HCT116 (cell line): Measurements from ENCODE around the gene FAM3B.
A peak's percentile ranks its signal among the peaks of the same experiment; 100 is the strongest.

Source experiments
- CBX3 ChIP-seq: IDR thresholded peaks from 2 replicates; pipeline ENCODE4 v1.6.1; 2012; ENCODE audit warnings: low read depth
- CEBPB ChIP-seq: IDR thresholded peaks from 2 replicates; pipeline ENCODE4 v1.6.1; 2012; ENCODE audit warnings: low read depth
- EGR1 ChIP-seq: IDR thresholded peaks from 2 replicates; pipeline ENCODE4 v1.6.1; 2012; ENCODE audit warnings: low read depth
- EZH2 ChIP-seq: fragments of 200-600 bp; sonication (generic); IDR thresholded peaks from 2 replicates; pipeline ENCODE4 v1.6.1; 2017; ENCODE audit warnings: antibody characterized with exemption, mixed run types
- POLR2A ChIP-seq: IDR thresholded peaks from 2 replicates; pipeline ENCODE4 v1.7.0; 2011; ENCODE audit warnings: borderline replicate concordance; ENCODE audit not compliant: insufficient read depth, insufficient read length; ENCODE audit errors: extremely low read depth
- POLR2AphosphoS5 ChIP-seq: IDR thresholded peaks from 2 replicates; pipeline ENCODE4 v1.6.1; 2011; ENCODE audit warnings: mild to moderate bottlenecking, low read depth, low read length, moderate library complexity
- SRF ChIP-seq: IDR thresholded peaks from 2 replicates; pipeline ENCODE4 v1.6.1; 2012; ENCODE audit warnings: low read depth
- TCF7L2 ChIP-seq: IDR thresholded peaks from 2 replicates; pipeline ENCODE4 v1.7.0; 2011; ENCODE audit warnings: borderline replicate concordance, inconsistent platforms; ENCODE audit not compliant: insufficient read depth, insufficient read length; ENCODE audit errors: extremely low read depth
- ZFX ChIP-seq: fragments of 450-650 bp; IDR thresholded peaks from 2 replicates; pipeline ENCODE4 v1.6.1; 2017
- ZNF274 ChIP-seq: fragments of 200-500 bp; sonication (Bioruptor generic); IDR thresholded peaks from 2 replicates; pipeline ENCODE4 v1.6.1; 2014; ENCODE audit warnings: mild to moderate bottlenecking, low read depth, low read length, inconsistent platforms
- TF ChIP-seq, protein P1 (sequence below), 3 experiments: fragments of 200-600 bp in 1 of 3; sonication (generic) in 1 of 3; IDR thresholded peaks in 2 of 3; conservative IDR thresholded peaks in 1 of 3; 2 replicates each; pipeline ENCODE4 v1.5.1; 2012 to 2017; ENCODE audit warnings: low read depth in 2 of 3, low read length in 2 of 3, antibody characterized with exemption in 1 of 3, borderline replicate concordance in 1 of 3, control low read depth in 1 of 3, mild to moderate bottlenecking in 1 of 3, mixed read lengths in 1 of 3, mixed run types in 1 of 3, moderate library complexity in 1 of 3; ENCODE audit not compliant: insufficient read depth in 1 of 3

DNA sequence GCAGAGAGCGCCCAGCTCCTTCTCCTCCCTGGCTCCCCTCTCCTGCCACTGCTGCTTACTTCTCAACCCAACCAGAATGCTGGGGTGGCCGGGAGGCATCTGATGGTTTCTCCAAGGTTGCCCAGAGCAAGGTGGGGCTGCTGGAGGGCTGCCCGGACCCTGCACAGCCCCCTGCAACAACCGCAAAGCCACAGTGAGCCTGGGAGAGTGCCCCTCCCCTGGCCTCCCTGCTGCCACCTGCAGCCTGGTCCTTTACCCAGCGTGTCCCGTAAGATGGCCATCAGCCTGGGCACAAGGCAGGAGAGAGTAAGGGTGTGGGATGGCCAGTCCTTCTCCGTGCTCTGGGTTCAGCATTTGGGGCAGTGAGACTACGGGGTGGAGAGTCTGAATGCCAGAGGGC, 62.2 kb downstream of the FAM3B start:
- no peak for TF ChIP-seq POLR2AphosphoS5
- no peak for TF ChIP-seq CBX3
- no peak for TF ChIP-seq ZFX
- TF ChIP-seq TCF7L2: no peak
- TF ChIP-seq EZH2: no peak
- TF ChIP-seq CEBPB: no peak
- no peak for TF ChIP-seq ZNF274
- TF ChIP-seq SRF: no peak
- TF ChIP-seq POLR2A: no peak
- TF ChIP-seq EGR1: no peak
- TF ChIP-seq, protein P1, sequence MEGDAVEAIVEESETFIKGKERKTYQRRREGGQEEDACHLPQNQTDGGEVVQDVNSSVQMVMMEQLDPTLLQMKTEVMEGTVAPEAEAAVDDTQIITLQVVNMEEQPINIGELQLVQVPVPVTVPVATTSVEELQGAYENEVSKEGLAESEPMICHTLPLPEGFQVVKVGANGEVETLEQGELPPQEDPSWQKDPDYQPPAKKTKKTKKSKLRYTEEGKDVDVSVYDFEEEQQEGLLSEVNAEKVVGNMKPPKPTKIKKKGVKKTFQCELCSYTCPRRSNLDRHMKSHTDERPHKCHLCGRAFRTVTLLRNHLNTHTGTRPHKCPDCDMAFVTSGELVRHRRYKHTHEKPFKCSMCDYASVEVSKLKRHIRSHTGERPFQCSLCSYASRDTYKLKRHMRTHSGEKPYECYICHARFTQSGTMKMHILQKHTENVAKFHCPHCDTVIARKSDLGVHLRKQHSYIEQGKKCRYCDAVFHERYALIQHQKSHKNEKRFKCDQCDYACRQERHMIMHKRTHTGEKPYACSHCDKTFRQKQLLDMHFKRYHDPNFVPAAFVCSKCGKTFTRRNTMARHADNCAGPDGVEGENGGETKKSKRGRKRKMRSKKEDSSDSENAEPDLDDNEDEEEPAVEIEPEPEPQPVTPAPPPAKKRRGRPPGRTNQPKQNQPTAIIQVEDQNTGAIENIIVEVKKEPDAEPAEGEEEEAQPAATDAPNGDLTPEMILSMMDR (IDR thresholded peaks at IDR 0.05 in 2 of 3, conservative IDR thresholded peaks at IDR 0.05 in 1 of 3; ENCODE audit: borderline replicate concordance in 1 of 3, insufficient read depth in 1 of 3, low read depth in 2 of 3, low read length in 2 of 3): peak in 1 of 3 experiments; percentile 29; a peak in 1 of 6 replicates
